Activated T-cell treated with anti-CD3 and anti-CD28 coated beads, Interleukin-2, amount 50 U/mL, for 72 hours (primary cell): ENCODE measurements around the gene SLC8A2. TPM values are rescaled to one million over a fixed set of nuclear protein-coding genes. Genes with fewer than 3 reads are reported as not detected.
"Not testable (repeated sequence)": the region's sequence is repeated elsewhere in the genome, so short reads cannot be mapped to it uniquely, and the experiment has no call there.

Experiments
- ATAC-seq, 2 donors: fragments of 150-1000 bp; cut with Tn5 transposase; replicated peaks in 1 of 2; 2 replicates each; pipeline ENCODE4 v1.10.0; 2021; ENCODE audit warnings: moderate library complexity in 2 of 2, mild to moderate bottlenecking in 1 of 2
- DNase-seq, 2 donors: peaks; one replicate each; pipeline ENCODE4 v3.0.0; 2021 to 2022; ENCODE audit warnings: mixed read lengths in 1 of 2
- H3K27ac Mint-ChIP-seq: one replicate; pipeline ENCODE4 v1.8.0; 2022; ENCODE audit warnings: mild to moderate bottlenecking, moderate library complexity, mixed read lengths
- H3K27me3 Mint-ChIP-seq: one replicate; pipeline ENCODE4 v1.8.0; 2022; ENCODE audit warnings: low read depth, mixed read lengths
- H3K36me3 Mint-ChIP-seq, 2 donors: one replicate each; pipeline ENCODE4 v1.8.0; 2022; ENCODE audit warnings: mixed read lengths in 2 of 2, mild to moderate bottlenecking in 1 of 2; ENCODE audit not compliant: insufficient read depth in 2 of 2
- H3K4me1 Mint-ChIP-seq: one replicate; pipeline ENCODE4 v1.8.0; 2022; ENCODE audit warnings: low read depth, mixed read lengths
- H3K4me3 Mint-ChIP-seq, 2 donors: one replicate each; pipeline ENCODE4 v1.8.0; 2022; ENCODE audit warnings: mild to moderate bottlenecking in 2 of 2, mixed read lengths in 2 of 2, moderate library complexity in 2 of 2
- H3K9me3 Mint-ChIP-seq, 2 donors: one replicate each; pipeline ENCODE4 v1.8.0; 2022; ENCODE audit warnings: mixed read lengths in 2 of 2
- total RNA-seq, 2 donors: library from RNA; stranded (reverse); gene quantifications; one replicate each; pipeline ENCODE4 v1.2.3, GENCODE V29; 2022

SLC8A2 gene
- total RNA-seq, 2 donors from 2014 or later, result 0.17 to 0.97 TPM

- no peak overlapping the region for H3K4me3 Mint-ChIP-seq
- peaks cover 2 to 7% of the 10 kb centered on the region in 2 donors for H3K36me3 Mint-ChIP-seq
- DNase-seq (no peak), ATAC-seq (no peak)
- no peaks in the 10 kb centered on the region for H3K9me3 Mint-ChIP-seq
- no peak overlapping the region for H3K27ac Mint-ChIP-seq
- peaks cover 33% of the 10 kb centered on the region for H3K4me1 Mint-ChIP-seq
- no peaks in the 10 kb centered on the region for H3K27me3 Mint-ChIP-seq
Measured at GRCh38 chr19:47489072-47489914, 17.6 kb upstream of the SLC8A2 start.

- no peaks in the 10 kb centered on the region for H3K9me3 Mint-ChIP-seq
- H3K36me3 Mint-ChIP-seq, result peaks cover 2 to 8% of the 10 kb centered on the region in 2 donors
- ATAC-seq, result no peak
- H3K27me3 Mint-ChIP-seq, result no peaks in the 10 kb centered on the region
- no peak for DNase-seq
- H3K4me1 Mint-ChIP-seq, result peaks cover 41% of the 10 kb centered on the region
- no peak overlapping the region for H3K4me3 Mint-ChIP-seq
- no peak overlapping the region for H3K27ac Mint-ChIP-seq
Measured at GRCh38 chr19:47487551-47488515, 16.1 kb upstream of the SLC8A2 start.

- H3K27me3 Mint-ChIP-seq, result no peaks in the 10 kb centered on the region
- no peaks in the 10 kb centered on the region for H3K9me3 Mint-ChIP-seq
- DNase-seq (no peak), ATAC-seq (no peak)
- H3K36me3 Mint-ChIP-seq, result peaks cover 2 to 8% of the 10 kb centered on the region in 2 donors
- no peak overlapping the region for H3K27ac Mint-ChIP-seq
- peak overlapping the region in 1 of 2 donors; percentile 13 for H3K4me3 Mint-ChIP-seq
- peaks cover 41% of the 10 kb centered on the region for H3K4me1 Mint-ChIP-seq
Measured at GRCh38 chr19:47486900-47487299, 15.2 kb upstream of the SLC8A2 start.

- not testable (repeated sequence) for DNase-seq, ATAC-seq, H3K27ac Mint-ChIP-seq, H3K4me3 Mint-ChIP-seq, H3K9me3 Mint-ChIP-seq, H3K36me3 Mint-ChIP-seq, H3K27me3 Mint-ChIP-seq
- H3K4me1 Mint-ChIP-seq, result peaks cover 41% of the 10 kb centered on the region
Measured at GRCh38 chr19:47486220-47486619, 14.5 kb upstream of the SLC8A2 start.

GRCh38 chr19:47485210-47485609 is 13.5 kb upstream of the SLC8A2 start:
- no peaks in the 10 kb centered on the region for H3K27me3 Mint-ChIP-seq
- H3K9me3 Mint-ChIP-seq, result no peaks in the 10 kb centered on the region
- peaks cover 41% of the 10 kb centered on the region for H3K4me1 Mint-ChIP-seq
- H3K27ac Mint-ChIP-seq, result peak overlapping the region; percentile 100
- ATAC-seq (no peak), DNase-seq (no peak)
- peak overlapping the region; percentile 96 to 100 for H3K4me3 Mint-ChIP-seq
- peaks cover 2 to 8% of the 10 kb centered on the region in 2 donors for H3K36me3 Mint-ChIP-seq

- no peaks in the 10 kb centered on the region for H3K9me3 Mint-ChIP-seq
- peak; percentile 87 to 91 for ATAC-seq
- peaks cover 2 to 6% of the 10 kb centered on the region in 2 donors for H3K36me3 Mint-ChIP-seq
- peak; percentile 91 to 92 for DNase-seq
- no peaks in the 10 kb centered on the region for H3K27me3 Mint-ChIP-seq
- peaks cover 41% of the 10 kb centered on the region for H3K4me1 Mint-ChIP-seq
- peak within 1 kb of the TSS; percentile 100 for H3K27ac Mint-ChIP-seq
- peak within 1 kb of the TSS; percentile 96 to 100 for H3K4me3 Mint-ChIP-seq
Measured at GRCh38 chr19:47483800-47484690, 12.4 kb upstream of the SLC8A2 start, which contains the start of gene KPTN. TSS of gene KPTN (minus strand) at chr19:47484219. CDS start at chr19:47484160, 59 bp downstream.

GRCh38 chr19:47483200-47483599 is 11.5 kb upstream of the SLC8A2 start:
- peak overlapping the region; percentile 49 to 96 for H3K4me3 Mint-ChIP-seq
- no peaks in the 10 kb centered on the region for H3K27me3 Mint-ChIP-seq
- no peak overlapping the region for H3K27ac Mint-ChIP-seq
- peaks cover 2 to 6% of the 10 kb centered on the region in 2 donors for H3K36me3 Mint-ChIP-seq
- peaks cover 41% of the 10 kb centered on the region for H3K4me1 Mint-ChIP-seq
- no peaks in the 10 kb centered on the region for H3K9me3 Mint-ChIP-seq
- ATAC-seq (no peak), DNase-seq (no peak)

GRCh38 chr19:47481460-47482052 is 9.9 kb upstream of the SLC8A2 start:
- Mint-ChIP-seq H3K4me1 (peaks cover 29% of the 10 kb centered on the region), H3K36me3 (peaks cover 2 to 6% of the 10 kb centered on the region in 2 donors), H3K9me3 (no peaks in the 10 kb centered on the region), H3K4me3 (no peak overlapping the region), H3K27ac (no peak overlapping the region), H3K27me3 (no peaks in the 10 kb centered on the region)
- DNase-seq, result no peak
- ATAC-seq, result no peak

- Mint-ChIP-seq H3K27ac (peak overlapping the region; percentile 33), H3K4me3 (no peak overlapping the region), H3K27me3 (no peaks in the 10 kb centered on the region), H3K36me3 (peaks cover 2 to 6% of the 10 kb centered on the region in 2 donors), H3K9me3 (no peaks in the 10 kb centered on the region), H3K4me1 (peaks cover 20% of the 10 kb centered on the region)
- ATAC-seq, result no peak
- DNase-seq, result no peak
Measured at GRCh38 chr19:47480658-47481057, 9.0 kb upstream of the SLC8A2 start.

GRCh38 chr19:47479701-47480503 is 8.2 kb upstream of the SLC8A2 start:
- no peaks in the 10 kb centered on the region for H3K9me3 Mint-ChIP-seq
- H3K27me3 Mint-ChIP-seq, result no peaks in the 10 kb centered on the region
- peaks cover 12% of the 10 kb centered on the region for H3K4me1 Mint-ChIP-seq
- H3K4me3 Mint-ChIP-seq, result no peak overlapping the region
- peaks cover under 1 to 2% of the 10 kb centered on the region in 2 donors for H3K36me3 Mint-ChIP-seq
- ATAC-seq, result no peak
- DNase-seq, result no peak
- no peak overlapping the region for H3K27ac Mint-ChIP-seq

GRCh38 chr19:47476438-47476972 is 4.8 kb upstream of the SLC8A2 start:
- Mint-ChIP-seq H3K9me3 (no peaks in the 10 kb centered on the region), H3K36me3 (no peaks in the 10 kb centered on the region), H3K27me3 (peaks cover 14% of the 10 kb centered on the region), H3K4me3 (no peak overlapping the region), H3K4me1 (peaks cover 2% of the 10 kb centered on the region), H3K27ac (no peak overlapping the region)
- DNase-seq, result no peak
- ATAC-seq, result no peak
